Activated naive CD8-positive, alpha-beta T cell (primary cell): ENCODE measurements around the gene ARL9.
"Not testable (repeated sequence)": the region's sequence is repeated elsewhere in the genome, so short reads cannot be mapped to it uniquely, and the experiment has no call there.

Source experiments
- H3K27ac Mint-ChIP-seq: one replicate; pipeline ENCODE4 v1.8.0; 2021; ENCODE audit warnings: mixed read lengths
- H3K27me3 Mint-ChIP-seq: one replicate; pipeline ENCODE4 v1.8.0; 2021; ENCODE audit warnings: mixed read lengths
- H3K36me3 Mint-ChIP-seq: one replicate; pipeline ENCODE4 v1.8.0; 2021; ENCODE audit warnings: mixed read lengths
- H3K4me1 Mint-ChIP-seq: one replicate; pipeline ENCODE4 v1.8.0; 2021; ENCODE audit warnings: low read depth, mixed read lengths
- H3K4me3 Mint-ChIP-seq: one replicate; pipeline ENCODE4 v1.8.0; 2021; ENCODE audit warnings: mild to moderate bottlenecking, mixed read lengths
- H3K9me3 Mint-ChIP-seq: one replicate; pipeline ENCODE4 v1.8.0; 2021; ENCODE audit warnings: low read depth, mixed read lengths

ARL9 gene

GRCh38 chr4:56505269-56506130 is at the start of gene ARL9:
Gene ARL9 (plus strand): TSS chr4:56505791. CDS start chr4:56505863, 72 bp downstream.
- Mint-ChIP-seq H3K36me3 (peaks cover 5% of the 10 kb centered on the region), H3K9me3 (no peaks in the 10 kb centered on the region), H3K4me3 (peak within 1 kb of the TSS; percentile 89), H3K27me3 (peaks cover 4% of the 10 kb centered on the region), H3K27ac (peak within 1 kb of the TSS; percentile 80), H3K4me1 (peaks cover 14% of the 10 kb centered on the region)

GRCh38 chr4:56460085-56460484 is 45.5 kb upstream of the ARL9 start:
- peaks cover 31% of the 10 kb centered on the region for H3K4me1 Mint-ChIP-seq
- H3K9me3 Mint-ChIP-seq: no peaks in the 10 kb centered on the region
- peaks cover 27% of the 10 kb centered on the region for H3K36me3 Mint-ChIP-seq
- H3K27me3 Mint-ChIP-seq: no peaks in the 10 kb centered on the region
- peak overlapping the region; percentile 83 for H3K27ac Mint-ChIP-seq
- no peak overlapping the region for H3K4me3 Mint-ChIP-seq

GRCh38 chr4:56462157-56462556 is 43.4 kb upstream of the ARL9 start:
- H3K36me3 Mint-ChIP-seq: peaks cover 15% of the 10 kb centered on the region
- no peaks in the 10 kb centered on the region for H3K9me3 Mint-ChIP-seq
- no peaks in the 10 kb centered on the region for H3K27me3 Mint-ChIP-seq
- H3K4me1 Mint-ChIP-seq: peaks cover 45% of the 10 kb centered on the region
- H3K27ac Mint-ChIP-seq: no peak overlapping the region
- no peak overlapping the region for H3K4me3 Mint-ChIP-seq

DNA sequence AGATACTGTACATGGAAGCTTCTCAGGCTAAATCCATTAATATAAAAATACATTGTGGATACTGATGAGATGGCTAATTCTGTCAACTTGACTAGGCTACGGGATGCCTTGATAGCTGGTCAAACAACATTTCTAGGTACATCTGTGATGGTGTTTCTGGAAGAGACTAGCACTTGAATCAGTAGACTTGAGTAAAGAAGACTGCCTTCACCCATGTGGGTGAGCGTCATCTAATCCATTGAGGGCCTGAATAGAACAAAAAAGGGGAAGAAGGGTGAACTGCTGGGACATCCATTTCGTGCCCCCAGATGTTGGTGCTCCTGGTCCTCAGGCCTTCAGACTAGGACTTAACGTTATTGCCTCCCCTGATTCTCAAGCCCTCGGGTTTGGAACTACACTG is 41.9 kb upstream of the ARL9 start:
- Mint-ChIP-seq H3K27ac (no peak overlapping the region), H3K9me3 (no peaks in the 10 kb centered on the region), H3K4me1 (peaks cover 55% of the 10 kb centered on the region), H3K4me3 (no peak overlapping the region), H3K27me3 (no peaks in the 10 kb centered on the region), H3K36me3 (peaks cover 15% of the 10 kb centered on the region)

DNA sequence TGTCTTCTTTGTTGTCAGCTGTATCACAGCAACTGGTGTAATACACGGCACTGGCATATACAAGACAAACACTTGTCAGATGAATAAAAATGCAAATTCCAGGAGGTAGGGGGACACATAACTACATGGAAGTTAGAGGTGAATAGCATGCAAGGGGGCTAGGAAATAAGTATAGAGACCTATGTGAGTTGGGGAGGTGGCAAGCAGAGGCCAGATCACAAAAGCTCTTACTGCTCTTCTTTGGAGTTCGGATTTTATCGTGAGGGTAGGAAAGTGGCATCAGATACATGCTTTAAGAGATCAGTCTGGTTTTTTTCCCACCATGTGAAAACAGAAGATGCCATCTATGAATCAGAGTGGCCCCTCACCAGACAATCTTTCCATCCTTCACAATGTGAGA is 41.0 kb upstream of the ARL9 start:
- Mint-ChIP-seq H3K9me3 (no peaks in the 10 kb centered on the region), H3K27me3 (no peaks in the 10 kb centered on the region), H3K4me3 (peak overlapping the region; percentile 98), H3K27ac (no peak overlapping the region), H3K36me3 (peaks cover 17% of the 10 kb centered on the region), H3K4me1 (peaks cover 63% of the 10 kb centered on the region)

DNA sequence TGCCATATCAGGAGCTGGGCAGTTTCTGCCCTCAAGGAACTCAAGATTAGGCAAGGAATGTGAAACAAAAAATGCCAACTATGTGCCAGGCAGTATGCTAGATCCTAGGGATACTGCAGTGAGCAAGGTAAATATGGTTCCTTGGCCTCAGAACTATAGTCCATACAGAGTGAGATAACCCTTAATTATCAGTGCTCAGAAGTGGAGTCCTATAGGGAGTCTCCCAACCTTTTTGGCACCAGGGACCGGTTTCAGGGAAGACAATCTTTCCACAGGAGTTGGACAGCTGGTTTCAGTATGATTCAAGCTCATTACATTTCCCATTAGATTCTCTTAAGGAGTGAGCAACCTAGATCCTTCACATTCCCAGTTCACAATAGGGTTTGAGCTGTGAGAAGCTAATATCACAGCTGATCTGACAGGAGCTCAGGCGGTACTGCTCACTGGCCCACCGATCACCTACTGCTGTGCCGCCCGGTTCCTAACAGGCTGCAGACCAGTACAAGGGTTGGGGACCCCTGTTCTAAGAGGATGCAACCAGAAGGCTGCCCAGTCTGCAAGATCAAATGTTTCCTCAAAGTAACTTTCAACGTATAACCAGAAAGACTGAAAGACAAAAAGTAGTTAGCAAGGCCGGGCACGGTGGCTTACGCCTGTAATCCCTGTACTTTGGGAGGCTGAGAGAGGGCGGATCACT is 39.8 kb upstream of the ARL9 start:
- Mint-ChIP-seq H3K36me3 (peaks cover 14% of the 10 kb centered on the region), H3K4me3 (peak overlapping the region; percentile 98), H3K9me3 (no peaks in the 10 kb centered on the region), H3K27ac (peak overlapping the region; percentile 96), H3K4me1 (peaks cover 64% of the 10 kb centered on the region), H3K27me3 (no peaks in the 10 kb centered on the region)

DNA sequence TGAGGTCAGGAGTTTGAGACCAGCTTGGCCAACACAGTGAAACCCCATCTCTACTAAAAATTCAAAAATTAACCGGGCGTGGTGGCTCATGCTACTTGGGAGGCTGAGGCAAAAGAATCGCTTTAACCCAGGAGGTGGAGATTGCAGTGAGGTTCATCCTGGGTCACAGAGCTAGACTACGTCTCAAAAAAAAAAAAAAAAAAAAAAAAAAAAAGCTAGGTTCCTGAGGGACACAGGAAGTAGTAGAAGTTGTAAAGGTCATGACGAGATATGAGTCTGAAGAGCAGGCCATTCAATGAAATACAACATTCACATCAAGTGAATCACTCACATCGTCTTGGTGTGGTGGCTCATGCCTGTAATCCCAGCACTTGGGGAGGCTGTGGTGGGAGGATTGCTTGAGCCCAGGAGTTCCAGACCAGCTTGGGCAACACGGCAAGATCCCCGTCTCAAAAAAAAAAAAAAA is 39.3 kb upstream of the ARL9 start:
- Mint-ChIP-seq H3K36me3 (peaks cover 14% of the 10 kb centered on the region), H3K27ac (peak overlapping the region; percentile 96), H3K4me3 (peak overlapping the region; percentile 98), H3K4me1 (peaks cover 60% of the 10 kb centered on the region)
- H3K9me3 Mint-ChIP-seq, H3K27me3 Mint-ChIP-seq: not testable (repeated sequence)

DNA sequence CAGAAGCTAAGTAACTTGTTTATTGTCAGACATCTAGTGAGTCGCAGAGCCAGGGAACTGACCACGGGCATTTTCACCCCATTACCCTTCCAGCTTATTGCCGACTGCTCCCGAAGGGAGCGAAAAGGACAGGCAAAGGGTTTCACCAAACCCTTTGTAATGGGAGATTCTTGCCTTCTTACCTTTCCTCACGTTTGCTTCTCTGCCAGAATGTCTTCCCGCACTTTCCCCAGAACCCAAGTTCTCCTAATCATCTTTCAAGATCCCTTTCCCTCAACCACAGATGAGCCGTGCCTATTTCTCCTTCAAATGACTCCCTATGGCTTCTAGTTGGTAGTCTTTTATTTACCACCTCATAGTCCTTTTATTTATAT is 38.7 kb upstream of the ARL9 start:
- Mint-ChIP-seq H3K27me3 (no peaks in the 10 kb centered on the region), H3K27ac (peak overlapping the region; percentile 96), H3K36me3 (peaks cover 17% of the 10 kb centered on the region), H3K4me3 (peak overlapping the region; percentile 98), H3K4me1 (peaks cover 60% of the 10 kb centered on the region), H3K9me3 (no peaks in the 10 kb centered on the region)

DNA sequence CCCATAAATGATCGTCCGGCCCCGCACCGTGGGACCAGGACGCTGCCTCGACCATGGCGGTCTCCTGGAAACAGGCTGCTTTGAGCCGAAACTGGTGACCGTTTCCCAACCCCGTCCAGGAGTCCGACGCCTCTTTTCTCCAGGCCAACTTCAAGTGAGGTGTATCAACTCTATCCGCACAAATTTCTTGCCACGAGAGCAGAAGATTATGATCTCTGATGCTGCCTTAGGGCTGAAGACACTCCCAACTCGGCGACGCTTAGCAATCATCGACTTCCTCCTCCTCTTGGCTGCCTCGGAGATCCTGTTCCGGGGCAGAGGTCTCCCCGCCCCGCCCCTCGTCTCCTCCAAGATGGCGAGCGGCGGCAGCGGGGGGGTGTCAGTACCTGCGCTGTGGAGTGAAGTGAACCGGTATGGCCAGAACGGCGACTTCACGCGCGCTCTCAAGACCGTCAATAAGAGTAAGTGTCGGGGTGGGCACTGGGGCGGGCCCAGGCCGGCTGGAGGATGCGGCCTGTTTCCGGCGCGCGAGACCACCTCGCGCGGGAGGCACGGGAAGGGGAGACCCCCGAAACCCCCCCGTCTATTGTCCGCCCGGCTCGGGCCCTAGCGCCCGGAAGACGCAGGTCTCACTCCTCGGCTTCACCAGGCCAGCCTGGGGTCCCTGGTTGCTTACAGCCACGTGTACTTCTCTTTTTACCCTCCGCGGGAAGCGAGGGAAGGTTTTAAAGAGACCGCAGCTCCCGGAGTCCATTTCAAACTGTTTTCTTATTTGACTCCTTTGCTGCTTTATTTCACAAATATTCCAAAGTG is 38.1 kb upstream of the ARL9 start, which contains the start of gene SRP72:
SRP72 (plus strand) TSS at position 334 of the 813 bp plus-strand sequence; CDS start at position 353, 19 bp downstream.
- no peaks in the 10 kb centered on the region for H3K27me3 Mint-ChIP-seq
- H3K9me3 Mint-ChIP-seq: no peaks in the 10 kb centered on the region
- peak within 1 kb of the TSS; percentile 96 for H3K27ac Mint-ChIP-seq
- H3K36me3 Mint-ChIP-seq: peaks cover 12% of the 10 kb centered on the region
- H3K4me3 Mint-ChIP-seq: peak within 1 kb of the TSS; percentile 98
- H3K4me1 Mint-ChIP-seq: peaks cover 58% of the 10 kb centered on the region

DNA sequence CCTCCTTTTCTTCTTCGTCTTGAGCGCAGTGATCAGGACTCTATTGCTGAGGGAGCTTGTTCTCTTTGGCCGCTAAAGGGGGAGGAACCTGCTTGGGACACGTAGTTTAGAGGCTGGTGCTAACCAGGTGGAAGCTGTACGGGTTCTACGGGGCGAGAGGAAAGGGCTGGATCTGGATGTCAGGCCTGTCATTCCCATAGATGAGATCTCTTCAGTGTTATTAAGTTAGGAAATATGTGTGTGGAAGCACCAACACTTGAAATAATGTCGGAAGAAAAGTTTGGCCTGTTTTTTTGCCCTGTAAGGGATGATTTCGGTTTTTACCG is 37.5 kb upstream of the ARL9 start:
- Mint-ChIP-seq H3K27me3 (no peaks in the 10 kb centered on the region), H3K27ac (peak overlapping the region; percentile 96), H3K36me3 (peaks cover 12% of the 10 kb centered on the region), H3K9me3 (no peaks in the 10 kb centered on the region), H3K4me1 (peaks cover 57% of the 10 kb centered on the region), H3K4me3 (peak overlapping the region; percentile 98)

DNA sequence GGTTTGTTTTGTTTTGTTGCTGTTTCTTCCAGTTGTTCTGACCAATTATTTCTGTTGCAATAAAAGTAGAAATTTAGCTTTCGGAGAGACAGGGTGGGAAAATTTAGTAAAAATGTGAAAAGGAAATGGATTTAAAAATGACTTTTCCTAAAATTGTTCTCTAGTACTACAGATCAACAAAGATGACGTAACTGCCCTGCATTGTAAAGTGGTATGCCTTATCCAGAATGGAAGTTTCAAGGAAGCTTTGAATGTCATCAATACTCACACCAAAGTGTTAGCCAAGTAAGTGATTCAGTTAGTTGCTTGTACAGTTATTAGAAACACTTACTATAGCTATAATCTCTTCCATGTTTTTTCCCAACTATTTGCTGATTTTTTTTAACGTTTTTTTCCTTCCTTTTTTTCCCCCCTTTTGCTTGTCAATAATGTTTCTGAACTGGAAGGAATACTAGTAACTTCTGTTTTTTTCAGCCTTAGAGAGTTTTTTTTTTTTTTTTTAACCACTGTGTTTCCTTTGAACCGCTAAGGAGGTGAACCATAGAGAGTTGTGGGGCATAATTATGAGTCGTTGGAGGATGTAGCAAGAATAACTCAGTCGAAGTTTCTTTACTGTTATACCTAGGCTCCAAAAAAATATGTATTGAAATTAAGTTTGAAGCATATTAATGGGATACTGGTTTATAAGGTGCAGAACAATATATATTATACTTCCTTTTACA is 35.9 kb upstream of the ARL9 start:
- peaks cover 45% of the 10 kb centered on the region for H3K4me1 Mint-ChIP-seq
- H3K4me3 Mint-ChIP-seq: peak overlapping the region; percentile 98
- peaks cover 14% of the 10 kb centered on the region for H3K36me3 Mint-ChIP-seq
- H3K9me3 Mint-ChIP-seq: no peaks in the 10 kb centered on the region
- peak overlapping the region; percentile 16 for H3K27ac Mint-ChIP-seq
- no peaks in the 10 kb centered on the region for H3K27me3 Mint-ChIP-seq

DNA sequence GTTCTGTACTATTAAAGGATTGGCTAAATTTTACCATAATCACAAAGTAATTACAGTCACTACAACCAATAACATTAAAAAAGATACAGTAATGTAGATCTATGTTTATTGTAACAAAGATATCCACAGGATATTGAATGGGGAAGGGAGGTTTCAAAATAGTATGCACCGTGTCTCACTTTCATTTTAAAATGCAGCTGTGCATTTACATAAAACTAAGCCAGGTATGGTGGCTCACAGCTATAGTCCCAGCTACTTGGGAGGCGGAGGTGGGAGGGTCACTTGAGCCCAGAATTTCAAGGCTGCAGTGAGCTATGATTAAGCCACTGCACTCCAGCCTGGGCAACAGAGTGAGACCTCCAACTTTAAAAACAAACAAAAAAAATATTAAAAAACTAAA is 29.7 kb upstream of the ARL9 start:
- Mint-ChIP-seq H3K27ac (no peak overlapping the region), H3K36me3 (peaks cover 18% of the 10 kb centered on the region), H3K4me1 (peaks cover 1% of the 10 kb centered on the region), H3K4me3 (no peak overlapping the region), H3K27me3 (no peaks in the 10 kb centered on the region), H3K9me3 (no peaks in the 10 kb centered on the region)

DNA sequence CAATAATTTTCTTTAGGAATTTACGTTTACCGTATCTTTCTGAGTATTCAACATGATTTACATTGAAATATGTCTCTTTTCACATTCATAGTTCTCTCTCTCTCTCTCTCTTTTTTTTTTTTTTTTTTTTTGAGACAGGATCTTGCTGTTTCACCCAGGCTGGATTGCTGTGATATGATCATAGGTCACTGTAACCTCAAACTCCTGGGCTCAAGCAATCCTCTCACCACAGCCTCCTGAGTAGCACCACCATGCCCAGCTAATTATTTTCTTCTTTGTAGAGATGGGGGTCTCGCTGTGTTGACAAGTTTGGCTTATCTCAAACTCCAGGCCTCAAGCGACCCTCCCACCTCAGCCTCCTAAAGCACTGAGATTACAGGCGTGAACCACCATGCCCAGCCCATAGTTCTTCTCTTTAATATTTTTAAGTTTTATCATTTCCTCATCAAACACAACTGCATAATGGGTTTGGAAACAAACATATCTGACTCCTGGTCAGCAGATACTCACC is 28.3 kb upstream of the ARL9 start:
- H3K4me1 Mint-ChIP-seq: peaks cover 1% of the 10 kb centered on the region
- no peaks in the 10 kb centered on the region for H3K27me3 Mint-ChIP-seq
- no peaks in the 10 kb centered on the region for H3K9me3 Mint-ChIP-seq
- no peak overlapping the region for H3K4me3 Mint-ChIP-seq
- H3K36me3 Mint-ChIP-seq: peaks cover 13% of the 10 kb centered on the region
- H3K27ac Mint-ChIP-seq: no peak overlapping the region

GRCh38 chr4:56480691-56481090 is 24.9 kb upstream of the ARL9 start:
- Mint-ChIP-seq H3K36me3 (peaks cover 9% of the 10 kb centered on the region), H3K4me3 (no peak overlapping the region), H3K27me3 (no peaks in the 10 kb centered on the region), H3K27ac (no peak overlapping the region), H3K9me3 (no peaks in the 10 kb centered on the region), H3K4me1 (peaks cover 1% of the 10 kb centered on the region)
